ENCODE data around the gene TAF10.

DNA sequence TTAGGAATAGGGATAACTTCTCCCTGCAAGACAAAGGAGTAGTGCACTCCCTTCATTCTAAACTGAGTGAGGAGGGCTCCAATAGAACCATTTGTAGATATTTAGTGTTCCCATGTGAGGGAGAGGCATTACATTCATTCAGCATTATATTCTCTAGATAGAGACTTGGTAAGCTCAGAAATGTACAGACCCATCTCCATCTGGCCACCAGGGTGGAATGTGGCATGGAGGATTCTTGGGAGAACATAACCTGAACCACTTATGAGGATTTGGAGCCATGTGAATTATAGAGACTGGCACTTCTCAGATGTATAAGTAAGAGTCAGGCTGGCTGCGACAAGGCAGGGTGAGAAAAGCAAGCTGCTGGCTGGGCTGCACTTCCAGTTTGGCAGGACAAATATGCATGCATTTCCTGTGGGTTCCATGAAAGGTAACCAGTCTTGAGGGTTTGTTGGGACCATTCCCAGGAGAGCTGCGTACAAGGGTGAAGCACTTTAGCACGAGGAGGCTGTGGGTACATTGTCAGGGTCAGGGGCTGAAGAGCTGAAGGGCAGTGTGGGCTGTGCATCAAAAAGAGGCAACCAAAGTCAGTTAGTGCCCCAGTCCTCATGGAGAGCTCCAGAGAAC, 17.8 kb downstream of the TAF10 start:
- TF ChIP-seq, protein P1, sequence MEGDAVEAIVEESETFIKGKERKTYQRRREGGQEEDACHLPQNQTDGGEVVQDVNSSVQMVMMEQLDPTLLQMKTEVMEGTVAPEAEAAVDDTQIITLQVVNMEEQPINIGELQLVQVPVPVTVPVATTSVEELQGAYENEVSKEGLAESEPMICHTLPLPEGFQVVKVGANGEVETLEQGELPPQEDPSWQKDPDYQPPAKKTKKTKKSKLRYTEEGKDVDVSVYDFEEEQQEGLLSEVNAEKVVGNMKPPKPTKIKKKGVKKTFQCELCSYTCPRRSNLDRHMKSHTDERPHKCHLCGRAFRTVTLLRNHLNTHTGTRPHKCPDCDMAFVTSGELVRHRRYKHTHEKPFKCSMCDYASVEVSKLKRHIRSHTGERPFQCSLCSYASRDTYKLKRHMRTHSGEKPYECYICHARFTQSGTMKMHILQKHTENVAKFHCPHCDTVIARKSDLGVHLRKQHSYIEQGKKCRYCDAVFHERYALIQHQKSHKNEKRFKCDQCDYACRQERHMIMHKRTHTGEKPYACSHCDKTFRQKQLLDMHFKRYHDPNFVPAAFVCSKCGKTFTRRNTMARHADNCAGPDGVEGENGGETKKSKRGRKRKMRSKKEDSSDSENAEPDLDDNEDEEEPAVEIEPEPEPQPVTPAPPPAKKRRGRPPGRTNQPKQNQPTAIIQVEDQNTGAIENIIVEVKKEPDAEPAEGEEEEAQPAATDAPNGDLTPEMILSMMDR (IDR thresholded peaks at IDR 0.05 in 4 of 5, conservative IDR thresholded peaks at IDR 0.05 in 1 of 5) = no peak
- TF ChIP-seq POLR2A (IDR thresholded peaks at IDR 0.05) = no peak
